Occipital lobe (tissue), 2 donors: ENCODE data around the gene KIN. TPM values are rescaled to one million over a fixed set of nuclear protein-coding genes. Genes with fewer than 3 reads are reported as not detected.
"Not testable (repeated sequence)": the region's sequence is repeated elsewhere in the genome, so short reads cannot be mapped to it uniquely, and the experiment has no call there.

ENCODE experiments used
- DNase-seq: peaks from one replicate; lab custom pipeline; 2025; lab: John Stamatoyannopoulos, UW
- total RNA-seq: library from RNA; depleted of rRNA; stranded (reverse); fragments of >200 nt; gene quantifications from one replicate; pipeline ENCODE4 v1.2.3, GENCODE V29; 2014

The KIN gene
- total RNA-seq, 1 donor from 2014 or later = 9.2 TPM

- no peak for DNase-seq
Measured at GRCh38 chr10:7734821-7735220, 53.0 kb downstream of the KIN start.

- DNase-seq = no peak
Measured at GRCh38 chr10:7722927-7723529, 64.8 kb downstream of the KIN start.

- no peak for DNase-seq
Measured at GRCh38 chr10:7720478-7720877, 67.3 kb downstream of the KIN start.

- DNase-seq = no peak
Measured at GRCh38 chr10:7718685-7719084, 69.1 kb downstream of the KIN start.

- DNase-seq = no peak
Measured at GRCh38 chr10:7717767-7718166, 70.0 kb downstream of the KIN start.

- DNase-seq = no peak
Measured at GRCh38 chr10:7715515-7715914, 72.3 kb downstream of the KIN start.

GRCh38 chr10:7711075-7711474 lies 76.7 kb downstream of the KIN start:
- not testable (repeated sequence) for DNase-seq

- DNase-seq = no peak
Measured at GRCh38 chr10:7710446-7710845, 77.3 kb downstream of the KIN start.

- no peak for DNase-seq
Measured at GRCh38 chr10:7708832-7709231, 79.0 kb downstream of the KIN start.

- no peak for DNase-seq
Measured at GRCh38 chr10:7707858-7708622, 79.8 kb downstream of the KIN start.

GRCh38 chr10:7707102-7707501 lies 80.7 kb downstream of the KIN start:
- DNase-seq = no peak

- DNase-seq = no peak
Measured at GRCh38 chr10:7706534-7707073, 81.2 kb downstream of the KIN start.

GRCh38 chr10:7705341-7705740 lies 82.5 kb downstream of the KIN start:
- DNase-seq = no peak

GRCh38 chr10:7704071-7705016 lies 83.4 kb downstream of the KIN start:
- no peak for DNase-seq

- no peak for DNase-seq
Measured at GRCh38 chr10:7703140-7703539, 84.7 kb downstream of the KIN start, which contains the start of gene ITIH2. ITIH2 (plus strand) TSS chr10:7703316; CDS start chr10:7703435, 119 bp downstream.

- DNase-seq = no peak
Measured at GRCh38 chr10:7702288-7702812, 85.4 kb downstream of the KIN start.

- no peak for DNase-seq
Measured at GRCh38 chr10:7701158-7701742, 86.5 kb downstream of the KIN start.
